ENCODE measurements around the gene CRYBB1.

CRYBB1 gene

GRCh38 chr22:26599505-26599904 is 18.3 kb downstream of the CRYBB1 start:
- no peak for TF ChIP-seq CTCF (IDR thresholded peaks at IDR 0.05)

GRCh38 chr22:26597480-26597879 is 20.3 kb downstream of the CRYBB1 start:
- no peak for TF ChIP-seq CTCF (IDR thresholded peaks at IDR 0.05)

GRCh38 chr22:26597026-26597425 is 20.8 kb downstream of the CRYBB1 start:
- no peak for TF ChIP-seq CTCF (IDR thresholded peaks at IDR 0.05)

GRCh38 chr22:26593763-26594162 is 24.1 kb downstream of the CRYBB1 start:
- no peak for TF ChIP-seq CTCF (IDR thresholded peaks at IDR 0.05)

GRCh38 chr22:26592421-26592891 is 25.4 kb downstream of the CRYBB1 start:
- no peak for TF ChIP-seq CTCF (IDR thresholded peaks at IDR 0.05)

GRCh38 chr22:26589845-26590736 is 27.7 kb downstream of the CRYBB1 start, which contains the start of gene TPST2:
Gene TPST2, minus strand, starts transcription at chr22:26590132. Its CDS starts 48,502 bp downstream, at chr22:26541630.
- no peak for TF ChIP-seq CTCF (IDR thresholded peaks at IDR 0.05)

GRCh38 chr22:26589367-26589844 is 28.4 kb downstream of the CRYBB1 start:
- TF ChIP-seq CTCF (IDR thresholded peaks at IDR 0.05): no peak

Measured in LNCAP (cell line).